OCI-LY3 (cell line): ENCODE data around the gene IRF6.

Experiments
- EZH2phosphoT487 ChIP-seq: fragments of 200-600 bp; shearing (Covaris generic); IDR thresholded peaks from 2 replicates; pipeline ENCODE4 v1.6.1; 2018; ENCODE audit warnings: antibody characterized with exemption, mixed run types, low read depth
- TF ChIP-seq, protein P1 (sequence below): fragments of 200-600, 300-600 bp; sonication (generic); IDR thresholded peaks from 2 replicates; pipeline ENCODE4 v1.5.1; 2014; ENCODE audit warnings: antibody characterized with exemption, low read length, low read depth

GRCh38 chr1:209853676-209854075 lies 47.7 kb upstream of the IRF6 start:
- TF ChIP-seq, protein P1, sequence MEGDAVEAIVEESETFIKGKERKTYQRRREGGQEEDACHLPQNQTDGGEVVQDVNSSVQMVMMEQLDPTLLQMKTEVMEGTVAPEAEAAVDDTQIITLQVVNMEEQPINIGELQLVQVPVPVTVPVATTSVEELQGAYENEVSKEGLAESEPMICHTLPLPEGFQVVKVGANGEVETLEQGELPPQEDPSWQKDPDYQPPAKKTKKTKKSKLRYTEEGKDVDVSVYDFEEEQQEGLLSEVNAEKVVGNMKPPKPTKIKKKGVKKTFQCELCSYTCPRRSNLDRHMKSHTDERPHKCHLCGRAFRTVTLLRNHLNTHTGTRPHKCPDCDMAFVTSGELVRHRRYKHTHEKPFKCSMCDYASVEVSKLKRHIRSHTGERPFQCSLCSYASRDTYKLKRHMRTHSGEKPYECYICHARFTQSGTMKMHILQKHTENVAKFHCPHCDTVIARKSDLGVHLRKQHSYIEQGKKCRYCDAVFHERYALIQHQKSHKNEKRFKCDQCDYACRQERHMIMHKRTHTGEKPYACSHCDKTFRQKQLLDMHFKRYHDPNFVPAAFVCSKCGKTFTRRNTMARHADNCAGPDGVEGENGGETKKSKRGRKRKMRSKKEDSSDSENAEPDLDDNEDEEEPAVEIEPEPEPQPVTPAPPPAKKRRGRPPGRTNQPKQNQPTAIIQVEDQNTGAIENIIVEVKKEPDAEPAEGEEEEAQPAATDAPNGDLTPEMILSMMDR = no peak
- no peak for TF ChIP-seq EZH2phosphoT487
